Astrocyte of the spinal cord (primary cell): ENCODE measurements around the gene BLCAP.

ENCODE experiments used
- DNase-seq: peaks from one replicate; pipeline ENCODE4 v3.0.0; 2011; ENCODE audit warnings: low read depth, low spot score
- H3K4me3 ChIP-seq: 2 replicates; pipeline ENCODE4 v1.5.1; 2011; ENCODE audit warnings: low read depth, mild to moderate bottlenecking, low read length, moderate library complexity
- in situ Hi-C: cut with HindIII; loops from 2 replicates; pipeline ENCODE4 v1.10.0; 2017; ENCODE audit warnings: low sequenced_read_pairs
- TF ChIP-seq, protein P1 (sequence below): IDR thresholded peaks from 2 replicates; pipeline ENCODE4 v1.5.1; 2012; ENCODE audit warnings: low read depth, mild to moderate bottlenecking, low read length, inconsistent platforms

The BLCAP gene

DNA sequence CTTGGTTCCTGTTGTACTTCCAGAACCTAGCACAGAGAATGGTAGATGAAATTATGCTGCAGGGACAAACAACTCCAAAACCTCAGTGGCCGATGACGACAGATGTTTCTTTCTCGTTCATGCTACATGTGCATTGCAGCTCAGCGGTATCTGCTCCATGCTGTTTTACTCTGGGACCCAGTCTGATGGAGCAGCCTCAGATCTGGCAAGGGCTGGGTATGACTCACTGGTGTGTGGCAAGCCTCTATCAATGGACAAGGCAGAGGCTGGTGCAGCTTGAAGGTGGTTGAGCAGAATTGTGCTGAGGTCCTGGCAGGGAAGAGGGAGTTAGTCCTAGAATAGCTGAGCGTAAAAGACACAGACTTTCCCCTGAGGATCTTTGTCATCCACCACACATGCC lies 10.3 kb upstream of the BLCAP start:
- DNase-seq, result peak; percentile 45
- TF ChIP-seq, protein P1, sequence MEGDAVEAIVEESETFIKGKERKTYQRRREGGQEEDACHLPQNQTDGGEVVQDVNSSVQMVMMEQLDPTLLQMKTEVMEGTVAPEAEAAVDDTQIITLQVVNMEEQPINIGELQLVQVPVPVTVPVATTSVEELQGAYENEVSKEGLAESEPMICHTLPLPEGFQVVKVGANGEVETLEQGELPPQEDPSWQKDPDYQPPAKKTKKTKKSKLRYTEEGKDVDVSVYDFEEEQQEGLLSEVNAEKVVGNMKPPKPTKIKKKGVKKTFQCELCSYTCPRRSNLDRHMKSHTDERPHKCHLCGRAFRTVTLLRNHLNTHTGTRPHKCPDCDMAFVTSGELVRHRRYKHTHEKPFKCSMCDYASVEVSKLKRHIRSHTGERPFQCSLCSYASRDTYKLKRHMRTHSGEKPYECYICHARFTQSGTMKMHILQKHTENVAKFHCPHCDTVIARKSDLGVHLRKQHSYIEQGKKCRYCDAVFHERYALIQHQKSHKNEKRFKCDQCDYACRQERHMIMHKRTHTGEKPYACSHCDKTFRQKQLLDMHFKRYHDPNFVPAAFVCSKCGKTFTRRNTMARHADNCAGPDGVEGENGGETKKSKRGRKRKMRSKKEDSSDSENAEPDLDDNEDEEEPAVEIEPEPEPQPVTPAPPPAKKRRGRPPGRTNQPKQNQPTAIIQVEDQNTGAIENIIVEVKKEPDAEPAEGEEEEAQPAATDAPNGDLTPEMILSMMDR, result no peak
- no peak overlapping the region for H3K4me3 ChIP-seq
- in situ Hi-C loops, result no loop called here

DNA sequence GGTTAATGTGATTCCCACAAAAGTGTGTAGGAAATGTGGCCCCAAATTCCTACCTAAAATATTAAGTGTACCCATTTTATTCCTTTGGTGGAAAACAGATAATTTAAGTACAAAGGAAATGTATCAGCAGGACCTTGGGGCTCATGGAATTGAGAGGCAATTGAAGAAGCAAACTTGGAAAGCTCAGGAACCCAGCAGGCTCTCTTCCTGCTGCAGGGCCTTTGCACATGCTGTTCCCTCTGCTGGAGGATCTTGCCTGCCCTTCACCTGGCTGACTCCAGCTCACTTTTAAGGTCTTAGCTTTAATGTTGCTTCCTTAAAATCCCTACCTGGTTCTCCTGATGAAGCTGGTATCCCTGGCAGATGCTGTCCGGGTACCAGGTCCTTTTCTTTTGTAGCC lies 9.8 kb upstream of the BLCAP start:
- H3K4me3 ChIP-seq, result no peak overlapping the region
- TF ChIP-seq, protein P1, result no peak
- in situ Hi-C loops, result no loop called here
- no peak for DNase-seq

- in situ Hi-C loops, result no loop called here
- no peak overlapping the region for H3K4me3 ChIP-seq
- TF ChIP-seq, protein P1, result no peak
- no peak for DNase-seq
Observed at GRCh38 chr20:37535443-37536132, 7.9 kb upstream of the BLCAP start.

- DNase-seq, result peak; percentile 81
- in situ Hi-C loops, result no loop called here
- no peak overlapping the region for H3K4me3 ChIP-seq
- TF ChIP-seq, protein P1, result peak; percentile 80
Observed at GRCh38 chr20:37534401-37535157, 6.9 kb upstream of the BLCAP start.

DNA sequence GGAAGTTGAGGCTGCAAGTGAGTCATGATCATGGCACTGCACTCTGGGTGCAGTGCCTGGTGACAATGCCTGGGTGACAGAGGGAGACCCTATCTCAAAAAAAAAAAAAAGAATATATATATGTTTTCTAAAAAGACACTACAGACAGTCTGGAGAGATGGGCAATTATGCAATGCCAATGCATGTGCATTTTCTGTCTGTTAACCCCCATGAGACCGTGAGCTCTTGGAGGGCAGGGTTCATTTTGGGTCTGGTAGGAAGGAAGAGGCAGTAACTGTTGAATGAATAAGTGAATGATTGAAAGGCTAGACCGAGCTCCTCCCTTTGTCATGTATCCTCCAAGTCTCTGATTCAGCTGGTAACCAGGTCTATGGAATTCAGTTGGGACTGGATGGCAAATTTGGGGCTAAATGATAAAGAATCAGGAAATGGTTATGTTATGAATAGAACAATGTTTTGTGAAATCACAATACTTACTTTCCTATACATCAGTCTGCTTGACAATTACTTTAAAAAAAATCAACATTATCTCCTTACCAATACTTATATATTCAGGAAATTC lies 5.6 kb upstream of the BLCAP start:
- in situ Hi-C loops, result no loop called here

DNA sequence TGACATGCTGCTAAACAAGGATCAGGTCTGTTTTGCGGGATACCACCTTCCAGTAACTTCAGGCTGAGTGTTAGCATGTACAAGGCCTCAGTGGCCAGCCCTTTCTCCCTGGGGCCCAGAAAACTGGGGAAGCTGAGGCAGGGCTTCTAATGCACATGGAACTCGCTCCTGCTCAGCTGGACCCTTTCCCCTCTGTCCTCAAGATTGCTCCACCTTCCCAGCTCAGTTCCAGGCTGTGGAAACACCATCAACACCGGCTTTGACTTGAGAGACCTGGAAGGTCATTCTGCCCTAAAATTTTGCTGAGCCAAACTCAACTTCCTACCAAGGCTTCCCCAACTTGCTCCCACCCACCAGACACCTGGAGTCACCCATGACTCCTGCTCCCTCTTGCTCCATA lies 4.2 kb upstream of the BLCAP start:
- DNase-seq, result no peak
- in situ Hi-C loops, result no loop called here
- no peak overlapping the region for H3K4me3 ChIP-seq
- TF ChIP-seq, protein P1, result no peak

More for the DNA sequence above, 5.6 kb upstream of the BLCAP start:
- no peak for DNase-seq
- no peak overlapping the region for H3K4me3 ChIP-seq
- TF ChIP-seq, protein P1, result no peak
